ENCODE measurements around the gene COL1A1.

COL1A1 gene

GRCh38 chr17:50201276-50201854 is at the start of gene COL1A1:
Gene COL1A1 (minus strand): TSS chr17:50201631. CDS start chr17:50201513, 118 bp downstream.
- DNase-seq = no peak

GRCh38 chr17:50248255-50248654 is 46.8 kb upstream of the COL1A1 start:
- DNase-seq = no peak

- DNase-seq = no peak
Measured at GRCh38 chr17:50244771-50245170, 43.3 kb upstream of the COL1A1 start.

GRCh38 chr17:50241431-50241830 is 40.0 kb upstream of the COL1A1 start:
- no peak for DNase-seq

- no peak for DNase-seq
Measured at GRCh38 chr17:50240851-50241250, 39.4 kb upstream of the COL1A1 start.

GRCh38 chr17:50239937-50240336 is 38.5 kb upstream of the COL1A1 start:
- DNase-seq = no peak

GRCh38 chr17:50238601-50239280 is 37.3 kb upstream of the COL1A1 start:
- DNase-seq = no peak

GRCh38 chr17:50237901-50238300 is 36.5 kb upstream of the COL1A1 start:
- DNase-seq = no peak

- DNase-seq = no peak
Measured at GRCh38 chr17:50234581-50234980, 33.1 kb upstream of the COL1A1 start.

- no peak for DNase-seq
Measured at GRCh38 chr17:50225701-50226240, 24.3 kb upstream of the COL1A1 start.

- no peak for DNase-seq
Measured at GRCh38 chr17:50222922-50223321, 21.5 kb upstream of the COL1A1 start.

- DNase-seq = no peak
Measured at GRCh38 chr17:50221864-50222545, 20.6 kb upstream of the COL1A1 start.

- DNase-seq = no peak
Measured at GRCh38 chr17:50221266-50221863, 19.9 kb upstream of the COL1A1 start.

- DNase-seq = no peak
Measured at GRCh38 chr17:50220811-50221210, 19.4 kb upstream of the COL1A1 start.

GRCh38 chr17:50219939-50220465 is 18.6 kb upstream of the COL1A1 start:
- DNase-seq = no peak

GRCh38 chr17:50219342-50219741 is 17.9 kb upstream of the COL1A1 start:
- DNase-seq = no peak

- no peak for DNase-seq
Measured at GRCh38 chr17:50218771-50219315, 17.4 kb upstream of the COL1A1 start.

- DNase-seq = no peak
Measured at GRCh38 chr17:50218071-50218759, 16.8 kb upstream of the COL1A1 start.

- DNase-seq = no peak
Measured at GRCh38 chr17:50217591-50217990, 16.2 kb upstream of the COL1A1 start.

- no peak for DNase-seq
Measured at GRCh38 chr17:50214976-50215760, 13.7 kb upstream of the COL1A1 start.

All from CD4-positive, alpha-beta T cell treated with Interleukin-6 for 4 hours (primary cell).